GM21423 (cell line): ENCODE data around the gene DNAJC10.
"Not testable (repeated sequence)": the region's sequence is repeated elsewhere in the genome, so short reads cannot be mapped to it uniquely, and the experiment has no call there.

Experiments
- ATAC-seq: cut with Tn5 transposase; IDR thresholded peaks from one replicate; pipeline ENCODE4 v1.9.1; 2021; ENCODE audit warnings: mild to moderate bottlenecking, moderate library complexity; ENCODE audit not compliant: unreplicated experiment

The DNAJC10 gene

GRCh38 chr2:182724656-182725055 lies 8.6 kb downstream of the DNAJC10 start:
- ATAC-seq = no peak

- no peak for ATAC-seq
These were observed 10.4 kb downstream of the DNAJC10 start for GRCh38 chr2:182726473-182726872.

GRCh38 chr2:182728014-182728413 lies 12.0 kb downstream of the DNAJC10 start:
- no peak for ATAC-seq

- ATAC-seq = no peak
These were observed 13.8 kb downstream of the DNAJC10 start for GRCh38 chr2:182729710-182730339.

- no peak for ATAC-seq
These were observed 14.4 kb downstream of the DNAJC10 start for GRCh38 chr2:182730486-182730885.

GRCh38 chr2:182732736-182733135 lies 16.7 kb downstream of the DNAJC10 start:
- ATAC-seq = no peak

- ATAC-seq = no peak
These were observed 17.5 kb downstream of the DNAJC10 start for GRCh38 chr2:182733572-182733971.

- not testable (repeated sequence) for ATAC-seq
These were observed 20.8 kb downstream of the DNAJC10 start for GRCh38 chr2:182736856-182737255.

GRCh38 chr2:182740701-182741100 lies 24.6 kb downstream of the DNAJC10 start:
- ATAC-seq = no peak

GRCh38 chr2:182741620-182742019 lies 25.6 kb downstream of the DNAJC10 start:
- ATAC-seq = no peak

GRCh38 chr2:182744490-182744889 lies 28.4 kb downstream of the DNAJC10 start:
- ATAC-seq = no peak

GRCh38 chr2:182745061-182745460 lies 29.0 kb downstream of the DNAJC10 start:
- no peak for ATAC-seq

GRCh38 chr2:182745894-182746293 lies 29.8 kb downstream of the DNAJC10 start:
- ATAC-seq = not testable (repeated sequence)

- no peak for ATAC-seq
These were observed 38.2 kb downstream of the DNAJC10 start for GRCh38 chr2:182754231-182754630.

- ATAC-seq = no peak
These were observed 42.3 kb downstream of the DNAJC10 start for GRCh38 chr2:182758379-182758778.

GRCh38 chr2:182761903-182762302 lies 45.8 kb downstream of the DNAJC10 start:
- no peak for ATAC-seq

GRCh38 chr2:182763311-182763912 lies 47.4 kb downstream of the DNAJC10 start:
- ATAC-seq = no peak

- ATAC-seq = no peak
These were observed 50.6 kb downstream of the DNAJC10 start for GRCh38 chr2:182766626-182767025.

GRCh38 chr2:182767578-182767977 lies 51.5 kb downstream of the DNAJC10 start:
- ATAC-seq = no peak

- not testable (repeated sequence) for ATAC-seq
These were observed 52.9 kb downstream of the DNAJC10 start for GRCh38 chr2:182768950-182769349.

- no peak for ATAC-seq
These were observed 63.3 kb downstream of the DNAJC10 start for GRCh38 chr2:182779323-182779722.

- ATAC-seq = not testable (repeated sequence)
These were observed 65.0 kb downstream of the DNAJC10 start for GRCh38 chr2:182781099-182781498.

GRCh38 chr2:182782686-182783085 lies 66.6 kb downstream of the DNAJC10 start:
- not testable (repeated sequence) for ATAC-seq
